ENCODE results near the gene TTC17. TPM values are rescaled to one million over a fixed set of nuclear protein-coding genes. Genes with fewer than 3 reads are reported as not detected.

The TTC17 gene
- total RNA-seq, 2 experiments from 2014 or later = 57.1 to 64.3 TPM

GRCh38 chr11:43486141-43486540, 127.4 kb downstream of the TTC17 start:
- H3K4me3 Mint-ChIP-seq = no peak overlapping the region
- H3K9me3 Mint-ChIP-seq = peaks cover 2% of the 10 kb centered on the region
- no peaks in the 10 kb centered on the region for H3K27me3 Mint-ChIP-seq (ENCODE audit: low read depth)
- DNase-seq = no peak
- H3K36me3 Mint-ChIP-seq (ENCODE audit: low read depth) = peaks cover 23% of the 10 kb centered on the region
- intact Hi-C loops (cut with micrococcal nuclease) = no loop called here
- no peak overlapping the region for H3K27ac Mint-ChIP-seq
- CTCF ChIA-PET = interaction anchor here (0.7 kb wide), 1 partner anchor 129 kb away, joined by 3 read pairs; no protein-coding TSS in a partner anchor
- no peaks in the 10 kb centered on the region for H3K4me1 Mint-ChIP-seq (ENCODE audit: low read depth)

- H3K4me1 Mint-ChIP-seq (ENCODE audit: low read depth) = peaks cover 3% of the 10 kb centered on the region
- no peak overlapping the region for H3K4me3 Mint-ChIP-seq
- no peak for DNase-seq
- no peaks in the 10 kb centered on the region for H3K9me3 Mint-ChIP-seq
- CTCF ChIA-PET = interaction anchor here (0.6 kb wide), 1 partner anchor 49 kb away, joined by 3 read pairs; no protein-coding TSS in a partner anchor
- intact Hi-C loops (cut with micrococcal nuclease) = loop anchor here (5.0 kb wide), 1 partner anchor 178 kb away; the partner anchor contains the start of gene API5
- no peak overlapping the region for H3K27ac Mint-ChIP-seq
- no peaks in the 10 kb centered on the region for H3K27me3 Mint-ChIP-seq (ENCODE audit: low read depth)
- peaks cover 31% of the 10 kb centered on the region for H3K36me3 Mint-ChIP-seq (ENCODE audit: low read depth)
These were observed 131.2 kb downstream of the TTC17 start for GRCh38 chr11:43489869-43490465.

- no peak overlapping the region for H3K4me3 Mint-ChIP-seq
- CTCF ChIA-PET = interaction anchor here (1.0 kb wide), 1 partner anchor 65 kb away, joined by 3 read pairs; no protein-coding TSS in a partner anchor
- H3K27me3 Mint-ChIP-seq (ENCODE audit: low read depth) = no peaks in the 10 kb centered on the region
- DNase-seq = no peak
- H3K36me3 Mint-ChIP-seq (ENCODE audit: low read depth) = peaks cover 29% of the 10 kb centered on the region
- intact Hi-C loops (cut with micrococcal nuclease) = loop anchor here (5.0 kb wide), 1 partner anchor 180 kb away; the partner anchor contains the start of gene API5
- peak overlapping the region; percentile 56 for H3K27ac Mint-ChIP-seq
- H3K9me3 Mint-ChIP-seq = no peaks in the 10 kb centered on the region
- H3K4me1 Mint-ChIP-seq (ENCODE audit: low read depth) = peaks cover 3% of the 10 kb centered on the region
These were observed 134.0 kb downstream of the TTC17 start for GRCh38 chr11:43492701-43493100.

GRCh38 chr11:43493431-43493830, 134.7 kb downstream of the TTC17 start:
- intact Hi-C loops (cut with micrococcal nuclease) = loop anchor here (5.0 kb wide), 1 partner anchor 181 kb away; the partner anchor contains the start of gene API5
- Mint-ChIP-seq H3K27ac (no peak overlapping the region), H3K27me3 (ENCODE audit: low read depth) (no peaks in the 10 kb centered on the region), H3K9me3 (no peaks in the 10 kb centered on the region), H3K4me3 (no peak overlapping the region), H3K4me1 (ENCODE audit: low read depth) (peaks cover 3% of the 10 kb centered on the region), H3K36me3 (ENCODE audit: low read depth) (peaks cover 29% of the 10 kb centered on the region)
- CTCF ChIA-PET = interaction anchor here (1.0 to 1.2 kb wide), 2 partner anchors 11 to 66 kb away, joined by 3 to 4 read pairs; no protein-coding TSS in a partner anchor
- DNase-seq = no peak

GRCh38 chr11:43497144-43497543, 138.4 kb downstream of the TTC17 start:
- peaks cover 15% of the 10 kb centered on the region for H3K36me3 Mint-ChIP-seq (ENCODE audit: low read depth)
- no peak overlapping the region for H3K4me3 Mint-ChIP-seq
- CTCF ChIA-PET = interaction anchor here (1.9 kb wide), 1 partner anchor 77 kb away, joined by 4 read pairs; no protein-coding TSS in a partner anchor
- peaks cover 3% of the 10 kb centered on the region for H3K27me3 Mint-ChIP-seq (ENCODE audit: low read depth)
- peaks cover 3% of the 10 kb centered on the region for H3K4me1 Mint-ChIP-seq (ENCODE audit: low read depth)
- intact Hi-C loops (cut with micrococcal nuclease) = no loop called here
- H3K9me3 Mint-ChIP-seq = no peaks in the 10 kb centered on the region
- H3K27ac Mint-ChIP-seq = no peak overlapping the region
- DNase-seq = no peak

GRCh38 chr11:43498561-43498960, 139.8 kb downstream of the TTC17 start:
- peaks cover 9% of the 10 kb centered on the region for H3K36me3 Mint-ChIP-seq (ENCODE audit: low read depth)
- H3K4me1 Mint-ChIP-seq (ENCODE audit: low read depth) = no peaks in the 10 kb centered on the region
- CTCF ChIA-PET = interaction anchor here (1.9 kb wide), 1 partner anchor 75 kb away, joined by 4 read pairs; no protein-coding TSS in a partner anchor
- H3K27me3 Mint-ChIP-seq (ENCODE audit: low read depth) = peaks cover 3% of the 10 kb centered on the region
- H3K4me3 Mint-ChIP-seq = no peak overlapping the region
- H3K9me3 Mint-ChIP-seq = no peaks in the 10 kb centered on the region
- intact Hi-C loops (cut with micrococcal nuclease) = no loop called here
- no peak overlapping the region for H3K27ac Mint-ChIP-seq
- DNase-seq = no peak

- DNase-seq = no peak
- Mint-ChIP-seq H3K36me3 (ENCODE audit: low read depth) (no peaks in the 10 kb centered on the region), H3K27me3 (ENCODE audit: low read depth) (peaks cover 6% of the 10 kb centered on the region), H3K27ac (no peak overlapping the region), H3K4me1 (ENCODE audit: low read depth) (no peaks in the 10 kb centered on the region), H3K4me3 (no peak overlapping the region), H3K9me3 (no peaks in the 10 kb centered on the region)
- CTCF ChIA-PET = interaction anchor here (1.0 to 2.5 kb wide), 3 partner anchors 21 to 348 kb away, joined by 3 to 13 read pairs (median 3); no protein-coding TSS in a partner anchor
- intact Hi-C loops (cut with micrococcal nuclease) = no loop called here
These were observed 144.7 kb downstream of the TTC17 start for GRCh38 chr11:43503417-43503816.

GRCh38 chr11:43504316-43504950, 145.7 kb downstream of the TTC17 start:
- intact Hi-C loops (cut with micrococcal nuclease) = loop anchor here (1.0 kb wide), 2 partner anchors 63 to 348 kb away; no protein-coding TSS in a partner anchor
- no peaks in the 10 kb centered on the region for H3K9me3 Mint-ChIP-seq
- H3K4me3 Mint-ChIP-seq = no peak overlapping the region
- H3K4me1 Mint-ChIP-seq (ENCODE audit: low read depth) = no peaks in the 10 kb centered on the region
- H3K27me3 Mint-ChIP-seq (ENCODE audit: low read depth) = peaks cover 6% of the 10 kb centered on the region
- H3K36me3 Mint-ChIP-seq (ENCODE audit: low read depth) = no peaks in the 10 kb centered on the region
- CTCF ChIA-PET = interaction anchor here (0.7 to 2.5 kb wide), 8 partner anchors 10 to 347 kb away, joined by 3 to 13 read pairs (median 4); no protein-coding TSS in a partner anchor
- peak; percentile 17 for DNase-seq
- no peak overlapping the region for H3K27ac Mint-ChIP-seq

- DNase-seq = no peak
- intact Hi-C loops (cut with micrococcal nuclease) = no loop called here
- Mint-ChIP-seq H3K4me1 (ENCODE audit: low read depth) (no peaks in the 10 kb centered on the region), H3K27me3 (ENCODE audit: low read depth) (peaks cover 6% of the 10 kb centered on the region), H3K27ac (no peak overlapping the region), H3K4me3 (no peak overlapping the region), H3K9me3 (no peaks in the 10 kb centered on the region), H3K36me3 (ENCODE audit: low read depth) (no peaks in the 10 kb centered on the region)
- CTCF ChIA-PET = interaction anchor here (1.0 to 2.5 kb wide), 4 partner anchors 47 to 347 kb away, joined by 3 to 13 read pairs (median 5); no protein-coding TSS in a partner anchor
These were observed 146.5 kb downstream of the TTC17 start for GRCh38 chr11:43505171-43505570.

- Mint-ChIP-seq H3K9me3 (no peaks in the 10 kb centered on the region), H3K27me3 (ENCODE audit: low read depth) (peaks cover 3% of the 10 kb centered on the region), H3K36me3 (ENCODE audit: low read depth) (no peaks in the 10 kb centered on the region), H3K4me1 (ENCODE audit: low read depth) (no peaks in the 10 kb centered on the region), H3K27ac (no peak overlapping the region), H3K4me3 (no peak overlapping the region)
- DNase-seq = no peak
- CTCF ChIA-PET = no interaction called here
- intact Hi-C loops (cut with micrococcal nuclease) = no loop called here
These were observed 148.5 kb downstream of the TTC17 start for GRCh38 chr11:43507171-43507570.

GRCh38 chr11:43508511-43508918, 149.8 kb downstream of the TTC17 start:
- Mint-ChIP-seq H3K4me1 (ENCODE audit: low read depth) (no peaks in the 10 kb centered on the region), H3K4me3 (no peak overlapping the region), H3K36me3 (ENCODE audit: low read depth) (no peaks in the 10 kb centered on the region), H3K9me3 (no peaks in the 10 kb centered on the region), H3K27ac (no peak overlapping the region), H3K27me3 (ENCODE audit: low read depth) (peaks cover 3% of the 10 kb centered on the region)
- DNase-seq = no peak
- CTCF ChIA-PET = no interaction called here
- intact Hi-C loops (cut with micrococcal nuclease) = no loop called here

GRCh38 chr11:43511959-43512358, 153.2 kb downstream of the TTC17 start:
- Mint-ChIP-seq H3K4me3 (no peak overlapping the region), H3K36me3 (ENCODE audit: low read depth) (no peaks in the 10 kb centered on the region), H3K27ac (no peak overlapping the region), H3K27me3 (ENCODE audit: low read depth) (peaks cover 9% of the 10 kb centered on the region), H3K9me3 (no peaks in the 10 kb centered on the region), H3K4me1 (ENCODE audit: low read depth) (no peaks in the 10 kb centered on the region)
- CTCF ChIA-PET = no interaction called here
- intact Hi-C loops (cut with micrococcal nuclease) = no loop called here
- no peak for DNase-seq

All from activated naive CD4-positive, alpha-beta T cell treated with anti-CD3 and anti-CD28 coated beads for 36 hours (primary cell).